ENCODE data around the gene LYVE1. TPM values are rescaled to one million over a fixed set of nuclear protein-coding genes. Genes with fewer than 3 reads are reported as not detected.
A peak's percentile ranks its signal among the peaks of the same experiment; 100 is the strongest.

Gene LYVE1
- total and polyA plus RNA-seq, 2 of the 13 experiments (the other 11 are each of a cell fraction or from before 2014, with no cell fraction given): 1.2 to 1.4 TPM

- H3K9ac ChIP-seq (ENCODE audit: insufficient read depth, low read depth, low read length): no peak overlapping the region
- POLR2A ChIA-PET: no interaction called here
- TF ChIP-seq IRX3 (CRISPR knock-in tag; IDR thresholded peaks at IDR 0.05; ENCODE audit: borderline replicate concordance, low read depth) (no peak), ZNF180 (CRISPR knock-in tag; IDR thresholded peaks at IDR 0.05; ENCODE audit: borderline replicate concordance, low read depth) (no peak), THRA (CRISPR knock-in tag; IDR thresholded peaks at IDR 0.05; ENCODE audit: borderline replicate concordance) (no peak), ZNF274 (CRISPR knock-in tag; IDR thresholded peaks at IDR 0.05) (no peak), KMT2B (CRISPR knock-in tag; IDR thresholded peaks at IDR 0.05) (no peak), TEAD3 (CRISPR knock-in tag; optimal IDR thresholded peaks at IDR 0.05; ENCODE audit: borderline replicate concordance) (no peak), ARID5B (CRISPR knock-in tag; IDR thresholded peaks at IDR 0.05) (no peak), RFXANK (CRISPR knock-in tag; IDR thresholded peaks at IDR 0.05) (no peak), ZNF460 (CRISPR knock-in tag; IDR thresholded peaks at IDR 0.05; ENCODE audit: borderline replicate concordance) (no peak), RFX5 (IDR thresholded peaks at IDR 0.05; ENCODE audit: low read depth, low read length) (no peak), ZBTB44 (CRISPR knock-in tag; IDR thresholded peaks at IDR 0.05) (no peak), NFYC (CRISPR knock-in tag; IDR thresholded peaks at IDR 0.05) (no peak), CBFB (CRISPR knock-in tag; IDR thresholded peaks at IDR 0.05) (no peak), HNRNPK (IDR thresholded peaks at IDR 0.05; ENCODE audit: low read depth, low read length, poor library complexity, severe bottlenecking) (no peak), ZNF768 (CRISPR knock-in tag; IDR thresholded peaks at IDR 0.05) (no peak), HHEX (CRISPR knock-in tag; IDR thresholded peaks at IDR 0.05) (no peak), ZNF20 (CRISPR knock-in tag; IDR thresholded peaks at IDR 0.05) (no peak)
- H3K4me1 ChIP-seq (ENCODE audit: insufficient read depth, low read length): peaks cover 36% of the 10 kb centered on the region
- no peaks in the 10 kb centered on the region for H3K27me3 ChIP-seq (ENCODE audit: control insufficient read depth in 1 of 2, insufficient read depth in 2 of 2, low read length in 2 of 2)
- H3K4me3 ChIP-seq (replicated peaks in 1 of 3; ENCODE audit: insufficient read depth in 1 of 3, low read depth in 2 of 3, low read length in 3 of 3): no peak overlapping the region
- in situ Hi-C loops (cut with HindIII; ENCODE audit: extremely low pct_ligation_motif_present, low pct_unique_long_range_greater_than_20kb) (no loop called here), intact Hi-C loops (cut with micrococcal nuclease; ENCODE audit: unreplicated experiment) (no loop called here)
- CTCF ChIA-PET (ENCODE audit: low intra/inter-chr PET ratio, low total read pairs): no interaction called here
- H3K36me3 ChIP-seq (replicated peaks in 1 of 2; ENCODE audit: control insufficient read depth in 1 of 2, insufficient read depth in 2 of 2, low read length in 2 of 2): no peaks in the 10 kb centered on the region
- no peaks in the 10 kb centered on the region for H4K20me1 ChIP-seq (ENCODE audit: insufficient read depth, low read length)
- H2AFZ ChIP-seq (ENCODE audit: low read length): no peak overlapping the region
- no peaks in the 10 kb centered on the region for H3K9me3 ChIP-seq (ENCODE audit: low read length)
- FAIRE-seq (no peak), ATAC-seq (no peak; the same call in 1 of the 3 replicates), DNase-seq (ENCODE audit: low spot score) (no peak)
- 37% methylated on average over 6 of the region's 6 CpGs for WGBS (ENCODE audit: low lambda C conversion rate)
- H3K4me2 ChIP-seq (ENCODE audit: low read depth, low read length): peak overlapping the region; percentile 13; the same call in 1 of the 2 replicates
- no TSS peak for BruUV-seq (replicated peaks)
- H3K79me2 ChIP-seq (ENCODE audit: insufficient read depth, low read length): no peaks in the 10 kb centered on the region
- H3K27ac ChIP-seq (ENCODE audit: extremely low read length, insufficient read depth, low read length): peak overlapping the region; percentile 16
These were observed 30.4 kb upstream of the LYVE1 start for GRCh38 chr11:10598816-10599215.

Measured in HepG2 (cell line).